Endometrial microvascular endothelial cells (primary cell): ENCODE data around the gene SIX6. TPM values are rescaled to one million over a fixed set of nuclear protein-coding genes. Genes with fewer than 3 reads are reported as not detected.
"Not testable (repeated sequence)": the region's sequence is repeated elsewhere in the genome, so short reads cannot be mapped to it uniquely, and the experiment has no call there.

Experiments
- in situ Hi-C: cut with HindIII; loops from 2 replicates; pipeline ENCODE4 v1.10.0; 2017; ENCODE audit warnings: low sequenced_read_pairs, low pct_unique_long_range_greater_than_20kb; ENCODE audit errors: inconsistent ontology term
- total RNA-seq: library from RNA; depleted of rRNA; stranded (reverse); fragments of >200 nt; gene quantifications from one replicate; pipeline ENCODE4 v1.2.3, GENCODE V29; 2015; ENCODE audit errors: inconsistent ontology term

The SIX6 gene
- not detected for total RNA-seq

GRCh38 chr14:60508707-60509437 is at the start of gene SIX6:
TSS of gene SIX6 (plus strand) at chr14:60509146. CDS start at chr14:60509399, 253 bp downstream.
- in situ Hi-C loops = no loop called here

- in situ Hi-C loops = not testable (repeated sequence)
Observed at GRCh38 chr14:60480248-60480647, 28.7 kb upstream of the SIX6 start.

- in situ Hi-C loops = no loop called here
Observed at GRCh38 chr14:60482743-60483142, 26.2 kb upstream of the SIX6 start.

DNA sequence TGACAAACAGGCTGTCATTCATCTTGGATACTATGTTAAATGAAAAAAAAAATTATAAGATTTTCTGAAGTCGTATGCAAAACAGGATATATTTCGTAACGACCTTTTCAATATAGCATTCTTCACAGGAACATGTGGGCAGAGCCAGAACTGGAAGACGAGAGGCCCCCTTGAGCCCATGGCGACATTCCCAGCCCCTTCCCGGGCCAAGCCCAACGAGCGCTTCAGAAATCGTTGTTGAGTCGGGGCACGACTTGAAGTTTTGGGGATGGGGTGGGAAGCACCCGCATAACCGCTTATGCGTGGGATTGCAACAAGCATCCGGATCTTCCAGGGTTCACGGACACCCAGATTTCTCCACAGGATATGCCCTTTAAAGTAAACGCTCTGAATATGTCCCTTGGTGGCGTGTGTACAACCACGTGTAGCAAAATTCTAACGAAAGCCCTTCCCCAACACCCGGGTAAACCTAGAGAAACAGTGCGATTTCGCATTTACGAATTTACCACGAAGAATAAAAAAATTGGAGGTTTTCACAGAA is 23.8 kb upstream of the SIX6 start:
- in situ Hi-C loops = no loop called here

DNA sequence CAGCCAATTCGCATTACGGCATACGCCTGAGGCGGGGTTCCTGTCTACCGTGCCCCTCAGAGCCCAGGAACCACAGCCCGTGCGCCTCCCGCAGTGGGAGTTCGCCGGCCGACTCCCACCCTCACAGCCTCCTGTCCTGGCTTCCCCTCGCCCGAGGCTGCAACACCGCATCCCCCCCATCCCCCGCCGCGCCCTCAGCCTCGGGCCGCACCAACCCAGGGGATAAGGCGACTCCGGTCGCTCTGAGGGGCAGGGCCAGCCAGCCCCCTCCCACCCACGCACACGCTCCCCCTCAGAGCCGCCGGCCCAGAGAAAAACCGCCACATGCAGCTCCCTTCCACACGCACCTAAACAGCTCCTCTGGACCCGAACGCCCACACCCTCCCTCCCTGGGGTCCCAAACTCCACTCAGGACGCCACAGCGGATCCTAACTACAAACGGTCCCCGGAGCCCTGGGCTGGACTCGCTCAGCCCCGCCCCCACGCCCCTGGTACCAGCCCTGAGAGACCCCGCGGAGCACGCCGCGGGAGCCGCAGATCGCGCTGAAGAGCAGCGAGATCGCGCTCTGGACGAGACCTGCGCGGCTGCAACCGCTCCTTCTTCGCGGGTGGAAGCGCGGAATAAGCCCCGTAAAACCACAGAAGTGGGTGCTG is 23.2 kb upstream of the SIX6 start, which contains the start of gene C14orf39:
Gene C14orf39, minus strand, starts transcription at position 466 of the 654 bp plus-strand sequence. CDS start 985 bp downstream, outside the sequence.
- in situ Hi-C loops = no loop called here

GRCh38 chr14:60487211-60487610 is 21.7 kb upstream of the SIX6 start:
- in situ Hi-C loops = no loop called here

DNA sequence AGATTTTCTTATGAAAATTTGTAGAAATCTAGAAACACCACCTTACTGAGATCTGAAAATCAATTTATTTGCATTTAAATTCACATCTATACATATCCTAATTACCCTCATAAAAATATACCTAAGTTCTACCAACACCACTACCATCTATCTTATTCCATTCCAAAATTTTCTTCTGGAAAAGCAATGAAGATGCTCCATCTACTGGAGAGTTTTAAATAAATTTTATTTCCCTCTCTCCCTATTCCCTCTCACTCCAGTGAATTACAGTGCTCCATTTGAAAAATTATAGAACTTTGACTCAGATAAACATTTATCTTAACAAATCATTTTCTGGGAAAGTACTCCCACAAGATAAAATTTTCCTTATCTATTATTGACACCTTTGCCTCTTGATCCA is 20.8 kb upstream of the SIX6 start:
- in situ Hi-C loops = no loop called here

GRCh38 chr14:60490270-60490669 is 18.7 kb upstream of the SIX6 start:
- in situ Hi-C loops = no loop called here

DNA sequence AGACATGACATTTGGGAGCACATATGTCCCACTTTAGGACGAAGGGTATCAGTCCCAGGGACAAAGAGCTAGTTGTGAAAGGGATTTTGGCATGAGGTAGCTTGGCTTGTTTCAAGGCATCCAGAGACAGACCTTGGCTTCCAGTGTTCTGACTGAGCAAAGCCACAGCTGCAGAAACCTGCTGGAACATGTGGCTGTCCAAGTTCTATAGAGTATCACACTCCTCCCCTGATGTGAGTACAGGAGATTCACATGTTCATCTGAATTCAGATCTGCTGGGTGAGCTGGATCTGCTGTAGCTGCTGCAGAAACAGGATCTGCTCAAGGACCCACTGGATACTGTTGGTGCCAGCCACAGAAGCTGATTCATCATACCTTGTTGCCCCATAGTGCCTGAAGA is 13.0 kb upstream of the SIX6 start:
- in situ Hi-C loops = no loop called here

GRCh38 chr14:60502541-60502940 is 6.4 kb upstream of the SIX6 start:
- in situ Hi-C loops = no loop called here

DNA sequence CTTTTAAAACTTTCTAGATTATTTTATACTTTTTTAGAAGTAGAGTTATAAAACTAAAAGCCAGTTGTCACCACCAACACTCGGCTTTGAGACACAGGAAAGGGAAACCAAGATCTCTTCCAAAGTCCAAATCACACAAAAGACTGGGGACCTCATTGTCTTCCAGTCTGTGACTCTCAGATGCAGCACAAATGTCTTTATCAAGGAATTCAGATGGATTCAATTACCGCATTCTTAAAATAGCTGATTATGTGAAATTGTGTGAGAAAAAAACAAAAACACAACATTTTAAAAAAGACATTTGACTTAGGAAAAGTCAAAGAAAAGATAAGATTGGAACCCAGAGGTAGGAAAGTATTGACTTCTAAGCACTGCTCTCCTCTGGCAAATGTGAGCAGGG is 3.5 kb upstream of the SIX6 start:
- in situ Hi-C loops = no loop called here

DNA sequence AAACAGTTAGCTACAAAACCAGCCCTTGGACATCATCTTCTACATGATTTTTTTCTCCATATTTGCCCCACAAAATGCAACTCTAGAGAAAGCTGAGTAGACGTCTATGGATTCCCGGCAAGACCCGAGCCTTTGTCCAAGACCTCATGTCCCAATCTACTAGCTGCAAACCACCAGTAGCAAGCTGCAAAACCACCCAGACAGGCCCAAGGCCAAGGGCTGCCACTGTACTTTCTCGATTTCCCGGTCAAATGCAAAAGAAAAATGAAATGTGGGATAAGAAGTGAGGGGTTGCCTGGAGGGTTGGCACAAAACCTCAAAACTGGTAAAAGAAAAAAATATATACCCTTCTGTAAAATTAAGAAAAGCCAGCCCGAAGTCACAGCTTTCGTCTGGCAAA is 2.9 kb upstream of the SIX6 start:
- in situ Hi-C loops = no loop called here

GRCh38 chr14:60506462-60506984 is 2.4 kb upstream of the SIX6 start:
- in situ Hi-C loops = no loop called here

- in situ Hi-C loops = no loop called here
Observed at GRCh38 chr14:60506985-60507829, 1.7 kb upstream of the SIX6 start.

GRCh38 chr14:60508363-60508706 is 611 bp upstream of the SIX6 start:
- in situ Hi-C loops = no loop called here

DNA sequence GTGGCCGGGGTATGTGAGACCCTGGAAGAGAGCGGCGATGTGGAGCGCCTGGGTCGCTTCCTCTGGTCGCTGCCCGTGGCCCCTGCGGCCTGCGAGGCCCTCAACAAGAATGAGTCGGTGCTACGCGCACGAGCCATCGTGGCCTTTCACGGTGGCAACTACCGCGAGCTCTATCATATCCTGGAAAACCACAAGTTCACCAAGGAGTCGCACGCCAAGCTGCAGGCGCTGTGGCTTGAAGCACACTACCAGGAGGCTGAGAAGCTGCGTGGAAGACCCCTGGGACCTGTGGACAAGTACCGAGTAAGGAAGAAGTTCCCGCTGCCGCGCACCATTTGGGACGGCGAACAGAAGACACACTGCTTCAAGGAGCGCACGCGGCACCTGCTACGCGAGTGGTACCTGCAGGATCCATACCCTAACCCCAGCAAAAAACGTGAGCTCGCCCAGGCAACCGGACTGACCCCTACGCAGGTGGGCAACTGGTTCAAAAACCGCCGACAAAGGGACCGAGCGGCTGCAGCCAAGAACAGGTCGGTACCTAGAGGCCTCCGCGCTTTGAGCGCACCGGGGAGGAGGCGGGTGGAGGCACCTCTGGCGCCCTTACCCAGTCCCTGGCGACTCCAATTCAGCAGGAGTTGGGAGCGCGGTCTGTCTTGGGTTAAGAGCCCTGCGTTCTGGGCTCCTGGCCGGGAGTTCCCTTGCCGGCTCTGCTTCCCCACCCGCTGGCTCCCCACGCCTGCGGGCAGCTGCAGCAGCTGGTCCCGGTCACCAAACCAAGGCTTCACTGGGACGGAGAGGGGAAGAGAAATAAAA is 700 bp downstream of the SIX6 start:
- in situ Hi-C loops = no loop called here

DNA sequence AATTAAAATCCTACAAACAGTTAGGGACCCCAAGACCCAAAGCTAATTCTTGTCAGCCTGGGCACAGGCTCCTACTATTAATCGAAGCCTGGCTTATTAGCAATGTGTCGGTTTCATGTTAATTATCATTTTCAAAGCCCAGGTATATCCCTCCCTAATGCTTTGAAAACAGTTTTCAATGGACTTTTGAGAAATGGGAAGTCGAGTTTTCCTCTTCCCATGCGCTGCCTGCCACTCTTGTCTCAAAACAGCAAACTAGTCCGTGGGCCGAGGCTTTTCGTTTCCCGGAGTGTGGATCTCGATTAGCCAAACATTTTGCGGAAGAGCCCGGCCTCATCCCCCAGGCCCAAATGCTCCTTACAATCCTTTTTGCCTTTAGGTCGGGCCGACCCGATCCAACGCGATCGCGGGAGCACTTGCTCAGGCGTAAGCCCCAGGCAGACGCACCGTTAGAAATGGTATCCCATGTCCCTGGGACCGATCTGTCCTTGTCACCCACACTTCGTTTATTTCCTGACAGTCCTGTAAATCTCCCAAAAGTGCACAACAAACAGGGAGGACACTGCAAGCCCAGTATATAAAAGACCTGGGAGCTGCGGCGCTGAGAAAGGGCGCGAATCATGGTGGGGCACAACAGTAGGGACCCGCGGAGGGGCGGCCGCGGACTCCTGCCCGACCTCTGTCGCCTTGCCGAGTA is 1.5 kb downstream of the SIX6 start:
- in situ Hi-C loops = no loop called here
